WTC11 (cell line): ENCODE measurements around the gene DCTPP1.

ENCODE experiments used
- ATF1 ChIP-seq: sonication (generic); formaldehyde crosslinking; IDR thresholded peaks from 2 replicates; pipeline ENCODE4 v1.8.1; 2023; ENCODE audit warnings: mild to moderate bottlenecking, moderate library complexity, missing genetic modification reagents
- ATF6 ChIP-seq: sonication (generic); formaldehyde crosslinking; IDR thresholded peaks from 2 replicates; pipeline ENCODE4 v1.8.1; 2023; ENCODE audit warnings: mild to moderate bottlenecking, missing genetic modification reagents
- CTCF ChIP-seq: fragments of 200-600 bp; IDR thresholded peaks from 2 replicates; pipeline ENCODE4 v1.8.0; 2022; ENCODE audit warnings: antibody characterized with exemption
- FOXP1 ChIP-seq: sonication (generic); formaldehyde crosslinking; IDR thresholded peaks from 2 replicates; pipeline ENCODE4 v1.8.0; 2022; ENCODE audit warnings: missing genetic modification reagents, mild to moderate bottlenecking, moderate library complexity, borderline replicate concordance
- FOXP4 ChIP-seq: sonication (generic); formaldehyde crosslinking; IDR thresholded peaks from 2 replicates; pipeline ENCODE4 v1.8.0; 2022; ENCODE audit warnings: mild to moderate bottlenecking, missing genetic modification reagents
- KAT7 ChIP-seq: sonication (generic); formaldehyde crosslinking; IDR thresholded peaks from 2 replicates; pipeline ENCODE4 v1.8.1; 2023; ENCODE audit warnings: missing genetic modification reagents, mild to moderate bottlenecking, borderline replicate concordance
- MLX ChIP-seq: sonication (generic); formaldehyde crosslinking; IDR thresholded peaks from 2 replicates; pipeline ENCODE4 v1.8.1; 2023; ENCODE audit warnings: mild to moderate bottlenecking, missing genetic modification reagents, moderate library complexity
- NR1H2 ChIP-seq: sonication (generic); formaldehyde crosslinking; IDR thresholded peaks from 2 replicates; pipeline ENCODE4 v1.9.0; 2021; ENCODE audit warnings: mild to moderate bottlenecking, moderate library complexity, missing genetic modification reagents
- ZNF263 ChIP-seq: sonication (generic); formaldehyde crosslinking; IDR thresholded peaks from 2 replicates; pipeline ENCODE4 v1.8.1; 2022; ENCODE audit warnings: low read depth, mild to moderate bottlenecking, moderate library complexity, missing genetic modification reagents
- ZNF671 ChIP-seq: fragments of 250-450 bp; sonication (Bioruptor Pico); IDR thresholded peaks from 2 replicates; pipeline ENCODE4 v1.8.0; 2021; ENCODE audit warnings: mild to moderate bottlenecking
- TF ChIP-seq, protein P1 (sequence below): sonication (generic); formaldehyde crosslinking; IDR thresholded peaks from 2 replicates; pipeline ENCODE4 v1.8.1; 2022; ENCODE audit warnings: mild to moderate bottlenecking, missing genetic modification reagents, moderate library complexity, borderline replicate concordance
- TF ChIP-seq, protein P2 (sequence below): sonication (generic); formaldehyde crosslinking; IDR thresholded peaks from 2 replicates; pipeline ENCODE4 v1.8.1; 2022; ENCODE audit warnings: mild to moderate bottlenecking, moderate library complexity, missing genetic modification reagents

- no peak for TF ChIP-seq FOXP1 (CRISPR knock-in tag)
- no peak for TF ChIP-seq MLX (CRISPR knock-in tag)
- no peak for TF ChIP-seq CTCF
- TF ChIP-seq ATF1 (CRISPR knock-in tag): no peak
- TF ChIP-seq, protein P1, sequence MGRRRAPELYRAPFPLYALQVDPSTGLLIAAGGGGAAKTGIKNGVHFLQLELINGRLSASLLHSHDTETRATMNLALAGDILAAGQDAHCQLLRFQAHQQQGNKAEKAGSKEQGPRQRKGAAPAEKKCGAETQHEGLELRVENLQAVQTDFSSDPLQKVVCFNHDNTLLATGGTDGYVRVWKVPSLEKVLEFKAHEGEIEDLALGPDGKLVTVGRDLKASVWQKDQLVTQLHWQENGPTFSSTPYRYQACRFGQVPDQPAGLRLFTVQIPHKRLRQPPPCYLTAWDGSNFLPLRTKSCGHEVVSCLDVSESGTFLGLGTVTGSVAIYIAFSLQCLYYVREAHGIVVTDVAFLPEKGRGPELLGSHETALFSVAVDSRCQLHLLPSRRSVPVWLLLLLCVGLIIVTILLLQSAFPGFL (CRISPR knock-in tag): no peak
- TF ChIP-seq KAT7: no peak
- no peak for TF ChIP-seq FOXP4 (CRISPR knock-in tag)
- TF ChIP-seq ZNF263 (CRISPR knock-in tag): no peak
- TF ChIP-seq ZNF671 (CRISPR knock-in tag): no peak
- TF ChIP-seq, protein P2, sequence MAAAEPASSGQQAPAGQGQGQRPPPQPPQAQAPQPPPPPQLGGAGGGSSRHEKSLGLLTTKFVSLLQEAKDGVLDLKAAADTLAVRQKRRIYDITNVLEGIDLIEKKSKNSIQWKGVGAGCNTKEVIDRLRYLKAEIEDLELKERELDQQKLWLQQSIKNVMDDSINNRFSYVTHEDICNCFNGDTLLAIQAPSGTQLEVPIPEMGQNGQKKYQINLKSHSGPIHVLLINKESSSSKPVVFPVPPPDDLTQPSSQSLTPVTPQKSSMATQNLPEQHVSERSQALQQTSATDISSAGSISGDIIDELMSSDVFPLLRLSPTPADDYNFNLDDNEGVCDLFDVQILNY (CRISPR knock-in tag): no peak
- TF ChIP-seq ATF6 (CRISPR knock-in tag): no peak
- TF ChIP-seq NR1H2 (CRISPR knock-in tag): no peak
Observed at GRCh38 chr16:30457743-30458560, 28.1 kb upstream of the DCTPP1 start.
